IgD-negative memory B cell (primary cell): Measurements from ENCODE around the gene NT5C. TPM values are rescaled to one million over a fixed set of nuclear protein-coding genes. Genes with fewer than 3 reads are reported as not detected.

Source experiments
- H3K27ac Mint-ChIP-seq, 3 donors: one replicate each; pipeline ENCODE4 v1.8.0; 2020 to 2022; ENCODE audit warnings: mild to moderate bottlenecking in 3 of 3, mixed read lengths in 3 of 3, moderate library complexity in 1 of 3
- H3K27me3 Mint-ChIP-seq: one replicate; pipeline ENCODE4 v1.8.0; 2021; ENCODE audit warnings: mixed read lengths
- H3K36me3 Mint-ChIP-seq: one replicate; pipeline ENCODE4 v1.8.0; 2020; ENCODE audit warnings: mild to moderate bottlenecking, mixed read lengths
- H3K4me1 Mint-ChIP-seq, 3 donors: one replicate each; pipeline ENCODE4 v1.8.0; 2020 to 2022; ENCODE audit warnings: mixed read lengths in 3 of 3, mild to moderate bottlenecking in 1 of 3
- H3K4me3 Mint-ChIP-seq, 4 donors: one replicate each; pipeline ENCODE4 v1.8.0; 2020 to 2022; ENCODE audit warnings: mild to moderate bottlenecking in 4 of 4, mixed read lengths in 4 of 4, moderate library complexity in 3 of 4
- H3K9me3 Mint-ChIP-seq, 3 donors: one replicate each; pipeline ENCODE4 v1.8.0; 2020 to 2021; ENCODE audit warnings: mixed read lengths in 3 of 3, mild to moderate bottlenecking in 1 of 3
- polyA plus RNA-seq: library from polyadenylated mRNA; unstranded; fragments of 300-500 nt; fragmentation: Illumina TruSeq; gene quantifications from one replicate; pipeline ENCODE4 v1.2.3, GENCODE V29; 2021

The NT5C gene
- polyA plus RNA-seq, 1 donor from 2014 or later = 150 TPM

DNA sequence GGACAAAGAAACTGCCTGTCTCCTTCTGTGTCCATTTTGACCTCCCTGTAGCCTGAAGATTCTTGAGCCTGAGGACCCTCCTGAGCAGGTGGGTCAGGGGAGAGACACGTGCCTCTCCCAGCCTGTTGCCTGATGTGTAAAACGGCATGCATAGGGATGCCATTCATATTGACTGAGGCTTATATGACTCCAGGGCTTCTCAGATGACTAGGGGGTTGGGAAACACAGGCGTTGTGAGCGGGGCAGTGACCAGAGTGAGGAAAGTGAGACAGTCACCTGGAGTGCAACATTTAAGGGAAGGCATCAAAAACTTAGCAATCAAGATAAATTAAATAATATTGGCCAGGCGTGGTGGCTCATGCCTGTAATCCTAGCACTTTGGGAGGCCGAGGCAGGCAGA lies 48.9 kb downstream of the NT5C start:
- H3K27me3 Mint-ChIP-seq = peaks cover 2% of the 10 kb centered on the region
- H3K36me3 Mint-ChIP-seq = no peaks in the 10 kb centered on the region
- H3K4me1 Mint-ChIP-seq = peaks cover 2 to 15% (median 8%) of the 10 kb centered on the region in 3 donors
- H3K4me3 Mint-ChIP-seq = no peak overlapping the region
- peak overlapping the region in 1 of 3 donors; percentile 80 for H3K27ac Mint-ChIP-seq
- no peaks in the 10 kb centered on the region for H3K9me3 Mint-ChIP-seq

DNA sequence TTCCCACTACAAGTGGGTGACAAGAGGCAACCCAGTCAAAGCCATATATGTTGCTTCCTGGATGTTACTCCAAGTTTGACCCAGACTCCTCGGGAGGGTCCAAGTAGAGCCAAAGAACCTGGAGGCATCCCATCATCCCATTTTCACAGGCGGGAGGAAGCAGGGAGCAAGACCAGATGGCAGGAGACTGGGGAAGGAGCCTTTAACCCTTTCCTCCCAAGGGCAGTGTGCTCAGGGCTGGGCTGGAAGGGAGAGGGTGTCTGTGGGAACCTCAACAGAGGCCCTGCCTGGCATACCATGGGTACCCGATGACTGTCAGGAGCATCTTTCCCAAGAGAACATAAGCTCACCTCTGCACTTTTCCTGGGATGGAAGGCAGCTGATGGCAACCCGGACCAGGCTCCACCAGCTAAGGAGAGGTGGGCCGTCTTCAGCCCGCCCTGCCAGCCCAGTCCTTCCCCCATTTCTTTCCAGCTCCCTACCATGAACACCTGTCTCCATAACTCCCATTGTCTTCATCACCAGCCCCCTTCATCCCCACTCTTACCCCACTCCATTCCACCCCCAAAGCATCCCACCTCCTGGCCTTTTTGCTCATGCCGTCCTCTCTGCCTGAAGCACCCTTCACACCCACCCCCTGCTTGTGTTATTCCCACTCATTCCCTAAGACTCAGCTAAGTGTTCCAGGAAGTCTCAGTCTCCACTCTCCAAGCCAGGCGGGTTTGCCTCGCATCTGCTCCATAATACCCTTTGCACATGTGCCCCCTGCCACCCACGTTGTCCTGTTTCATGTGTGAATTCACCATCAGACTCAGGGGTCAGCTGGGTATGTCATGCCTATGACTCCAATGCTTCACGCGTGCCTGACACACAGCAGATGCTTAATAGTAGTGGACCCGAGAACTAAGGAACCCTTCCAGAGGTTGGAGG lies 49.7 kb downstream of the NT5C start:
- H3K36me3 Mint-ChIP-seq = no peaks in the 10 kb centered on the region
- H3K4me3 Mint-ChIP-seq = peak overlapping the region in 1 of 4 donors; percentile 13
- no peaks in the 10 kb centered on the region for H3K9me3 Mint-ChIP-seq
- peaks cover 2 to 13% (median 8%) of the 10 kb centered on the region in 3 donors for H3K4me1 Mint-ChIP-seq
- H3K27me3 Mint-ChIP-seq = peaks cover 2% of the 10 kb centered on the region
- H3K27ac Mint-ChIP-seq = no peak overlapping the region

Other genes starting within 250 kb of the NT5C start
- gene FADS6, start 238.1 kb downstream of the NT5C start, polyA plus RNA-seq = not detected
- not detected for gene USH1G, start 208.5 kb downstream of the NT5C start, polyA plus RNA-seq
- gene OTOP2, start 207.5 kb downstream of the NT5C start, polyA plus RNA-seq = not detected
- gene OTOP3, start 195.8 kb downstream of the NT5C start, polyA plus RNA-seq = not detected
- gene HID1, start 159.0 kb downstream of the NT5C start, polyA plus RNA-seq = 1.2 TPM
- not detected for gene CDR2L, start 144.1 kb downstream of the NT5C start, polyA plus RNA-seq
- gene MRPL58, start 119.1 kb downstream of the NT5C start, polyA plus RNA-seq = 53.9 TPM
- 241 TPM for gene ATP5PD, start 84.8 kb downstream of the NT5C start, polyA plus RNA-seq
- 5.7 TPM for gene KCTD2, start 84.5 kb downstream of the NT5C start, polyA plus RNA-seq
- gene SLC16A5, start 43.8 kb downstream of the NT5C start, polyA plus RNA-seq = 3.0 TPM
- 4.5 TPM for gene ARMC7, start 21.8 kb downstream of the NT5C start, polyA plus RNA-seq
- 150 TPM for gene JPT1, start 22.8 kb upstream of the NT5C start, polyA plus RNA-seq
- 391 TPM for gene SUMO2, start 51.2 kb upstream of the NT5C start, polyA plus RNA-seq
- gene NUP85, start 73.9 kb upstream of the NT5C start, polyA plus RNA-seq = 32.3 TPM
- 27.8 TPM for gene GGA3, start 129.9 kb upstream of the NT5C start, polyA plus RNA-seq
- 101 TPM for gene MRPS7, start 130.1 kb upstream of the NT5C start, polyA plus RNA-seq
- 103 TPM for gene MIF4GD, start 139.5 kb upstream of the NT5C start, polyA plus RNA-seq
- gene SLC25A19, start 157.7 kb upstream of the NT5C start, polyA plus RNA-seq = 22.0 TPM